Testis (tissue), 3 donors: ENCODE data around the gene HEXIM1. TPM values are rescaled to one million over a fixed set of nuclear protein-coding genes. Genes with fewer than 3 reads are reported as not detected.

ENCODE experiments used
- DNase-seq: peaks from one replicate; pipeline ENCODE4 v3.0.0-alpha.2; 2019
- H3K27ac ChIP-seq, 2 donors: fragments of 200-600 bp; sonication (generic); one replicate each; pipeline ENCODE4 v1.5.1; 2019
- H3K27me3 ChIP-seq: fragments of 200-600 bp; sonication (generic); one replicate; pipeline ENCODE4 v1.5.1; 2019
- H3K36me3 ChIP-seq: fragments of 200-600 bp; sonication (generic); one replicate; pipeline ENCODE4 v1.5.1; 2017; ENCODE audit warnings: low read depth; ENCODE audit errors: missing control alignments
- H3K4me1 ChIP-seq: fragments of 200-600 bp; sonication (generic); one replicate; pipeline ENCODE4 v1.5.1; 2019
- H3K4me3 ChIP-seq, 2 donors: fragments of 200-600 bp; sonication (generic); one replicate each; pipeline ENCODE4 v1.5.1; 2017 to 2019
- H3K9me3 ChIP-seq: fragments of 200-600 bp; sonication (generic); one replicate; pipeline ENCODE4 v1.5.1; 2017
- CTCF ChIP-seq, 3 experiments: fragments of 450-650 bp in 2 of 3; fragments of 200-600 bp in 1 of 3; sonication (generic) in 1 of 3; IDR thresholded peaks; one replicate each; pipeline ENCODE4 v1.5.1; 2016 to 2019; ENCODE audit warnings: antibody characterized with exemption in 3 of 3, mild to moderate bottlenecking in 2 of 3, moderate library complexity in 1 of 3
- POLR2A ChIP-seq: fragments of 450-650 bp; IDR thresholded peaks from one replicate; pipeline ENCODE4 v1.6.1; 2017; ENCODE audit warnings: antibody characterized with exemption, mild to moderate bottlenecking, moderate library complexity
- WGBS, 2 donors: methylation state at CpG; one replicate each; pipeline ENCODE4 v1.1.5; 2018; 5-methylcytosine and 5-hydroxymethylcytosine counted together
- intact Hi-C: fragments of 100-400 bp; cut with DNase I; formaldehyde crosslinking; loops from one replicate; pipeline ENCODE4 v1.15.1; 2023; ENCODE audit warnings: low total_unique reads
- polyA plus RNA-seq: library from polyadenylated mRNA; stranded (reverse); fragments of 350-450 nt; fragmentation: Illumina TruSeq; extraction: RNeasy Lipid Tissue Mini Kit (QIAGEN cat#74804); gene quantifications from one replicate; pipeline ENCODE4 v1.2.3, GENCODE V29; 2014; ENCODE audit warnings: low read depth, low replicate concordance; ENCODE audit not compliant: insufficient read depth
- total RNA-seq, 2 donors: library from RNA; depleted of rRNA; stranded (reverse); fragments of >200 nt; gene quantifications; one replicate each; pipeline ENCODE4 v1.2.3, GENCODE V29; 2016

HEXIM1 gene
- total and polyA plus RNA-seq, 3 donors from 2014 or later = 38.8 to 68.8 (median 51.8) TPM

GRCh38 chr17:45117334-45117733, 30.9 kb upstream of the HEXIM1 start:
- Histone ChIP-seq H3K4me3 (no peak overlapping the region), H3K27ac (no peak overlapping the region), H3K27me3 (no peaks in the 10 kb centered on the region), H3K36me3 (no peaks in the 10 kb centered on the region), H3K9me3 (no peaks in the 10 kb centered on the region), H3K4me1 (peaks cover 11% of the 10 kb centered on the region)
- intact Hi-C loops = no loop called here
- DNase-seq = no peak
- 96 to 100% methylated on average over 4 of the region's 4 CpGs for WGBS, 2 donors
- no peak for TF ChIP-seq CTCF (IDR thresholded peaks at IDR 0.05)
- no peak for TF ChIP-seq POLR2A

GRCh38 chr17:45117848-45118646, 30.2 kb upstream of the HEXIM1 start:
- no peaks in the 10 kb centered on the region for H3K27me3 ChIP-seq
- H3K36me3 ChIP-seq = no peaks in the 10 kb centered on the region
- WGBS, 2 donors = 93 to 98% methylated on average over 8 to 20 of the region's 20 CpGs

GRCh38 chr17:45118691-45119090, 29.6 kb upstream of the HEXIM1 start:
- Histone ChIP-seq H3K4me3 (no peak overlapping the region), H3K27ac (no peak overlapping the region), H3K36me3 (no peaks in the 10 kb centered on the region), H3K9me3 (no peaks in the 10 kb centered on the region), H3K4me1 (peaks cover 10% of the 10 kb centered on the region), H3K27me3 (no peaks in the 10 kb centered on the region)
- no peak for DNase-seq
- 93 to 95% methylated on average over 15 to 23 of the region's 23 CpGs for WGBS, 2 donors
- TF ChIP-seq POLR2A = no peak
- no peak for TF ChIP-seq CTCF (IDR thresholded peaks at IDR 0.05)
- intact Hi-C loops = no loop called here

More at GRCh38 chr17:45117848-45118646, 30.2 kb upstream of the HEXIM1 start:
- TF ChIP-seq CTCF (IDR thresholded peaks at IDR 0.05) = no peak
- TF ChIP-seq POLR2A = no peak
- H3K4me3 ChIP-seq = no peak overlapping the region
- DNase-seq = no peak
- peaks cover 15% of the 10 kb centered on the region for H3K4me1 ChIP-seq
- H3K27ac ChIP-seq = no peak overlapping the region
- H3K9me3 ChIP-seq = no peaks in the 10 kb centered on the region
- intact Hi-C loops = no loop called here

GRCh38 chr17:45119964-45120363, 28.3 kb upstream of the HEXIM1 start:
- H3K27me3 ChIP-seq = no peaks in the 10 kb centered on the region
- no peaks in the 10 kb centered on the region for H3K9me3 ChIP-seq
- no peak for TF ChIP-seq CTCF (IDR thresholded peaks at IDR 0.05)
- no peak for TF ChIP-seq POLR2A
- H3K4me1 ChIP-seq = peaks cover 9% of the 10 kb centered on the region
- 79 to 84% methylated on average over 8 of the region's 8 CpGs for WGBS, 2 donors
- intact Hi-C loops = loop anchor here (10.0 kb wide), 1 partner anchor 345 kb away; no protein-coding TSS in a partner anchor
- H3K4me3 ChIP-seq = no peak overlapping the region
- no peak for DNase-seq
- no peak overlapping the region for H3K27ac ChIP-seq
- no peaks in the 10 kb centered on the region for H3K36me3 ChIP-seq
